LHCN-M2 (cell line): ENCODE data around the gene DNAAF5. TPM values are rescaled to one million over a fixed set of nuclear protein-coding genes. Genes with fewer than 3 reads are reported as not detected.

Experiments
- DNase-seq: peaks from one replicate; pipeline ENCODE4 v3.0.0-alpha.2; 2012; ENCODE audit warnings: low read depth
- total RNA-seq: library from RNA; depleted of rRNA; stranded (reverse); fragments of >200 nt; gene quantifications from 2 replicates; pipeline ENCODE4 v1.2.3, GENCODE V29; 2014; rRNA removed

The DNAAF5 gene
- total RNA-seq, 1 experiment from 2014 or later, result 55.9 TPM

DNA sequence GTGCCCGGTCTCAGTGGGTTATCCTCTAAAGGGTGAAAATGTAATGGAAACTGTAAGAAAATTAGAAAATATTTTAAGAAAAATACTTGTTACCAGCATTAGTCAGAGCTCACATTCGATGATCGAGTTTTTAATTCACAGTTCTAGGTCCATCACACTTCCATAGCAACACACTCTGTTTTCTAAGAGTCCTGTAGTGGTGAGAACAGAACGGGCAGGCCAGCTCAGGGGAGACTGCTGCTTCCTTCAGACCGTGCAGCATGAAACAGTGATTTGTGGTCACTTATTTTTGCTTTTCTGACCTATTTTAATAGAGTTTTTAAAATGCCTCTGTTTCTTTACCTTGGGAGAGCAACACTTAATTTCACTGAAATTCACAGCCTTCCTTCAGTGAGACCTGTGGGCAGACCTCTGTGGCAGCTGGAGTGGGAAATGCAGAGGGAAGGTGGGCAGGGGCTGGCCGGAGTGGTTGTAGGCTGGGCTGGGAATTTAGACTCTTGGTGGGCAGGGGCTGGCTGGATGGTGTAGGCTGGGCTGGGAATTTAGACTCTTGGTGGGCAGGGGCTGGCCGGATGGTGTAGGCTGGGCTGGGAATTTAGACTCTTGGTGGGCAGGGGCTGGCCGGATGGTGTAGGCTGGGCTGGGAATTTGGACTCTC is 107.2 kb downstream of the DNAAF5 start:
- no peak for DNase-seq

DNA sequence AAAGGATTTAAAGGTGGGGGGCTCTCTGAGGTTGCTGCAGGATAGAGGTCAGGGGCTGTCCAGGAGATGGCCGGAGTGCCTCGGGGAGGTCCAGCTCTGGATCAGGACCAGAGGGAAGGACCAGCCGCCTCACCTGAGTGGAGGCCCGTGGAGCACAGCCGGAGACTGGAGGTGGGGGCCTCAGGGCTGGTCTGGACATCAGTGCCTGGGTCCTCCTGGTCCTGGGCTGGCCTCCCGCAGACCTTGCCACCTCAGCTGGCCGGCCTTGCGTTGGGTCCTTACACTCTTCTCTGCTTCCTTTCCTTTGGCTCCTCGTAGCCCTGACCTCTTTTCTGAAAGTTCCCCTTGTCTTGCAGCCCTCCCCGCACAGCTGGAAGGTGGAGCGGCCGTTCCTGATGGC is 107.8 kb downstream of the DNAAF5 start:
- DNase-seq, result no peak

DNA sequence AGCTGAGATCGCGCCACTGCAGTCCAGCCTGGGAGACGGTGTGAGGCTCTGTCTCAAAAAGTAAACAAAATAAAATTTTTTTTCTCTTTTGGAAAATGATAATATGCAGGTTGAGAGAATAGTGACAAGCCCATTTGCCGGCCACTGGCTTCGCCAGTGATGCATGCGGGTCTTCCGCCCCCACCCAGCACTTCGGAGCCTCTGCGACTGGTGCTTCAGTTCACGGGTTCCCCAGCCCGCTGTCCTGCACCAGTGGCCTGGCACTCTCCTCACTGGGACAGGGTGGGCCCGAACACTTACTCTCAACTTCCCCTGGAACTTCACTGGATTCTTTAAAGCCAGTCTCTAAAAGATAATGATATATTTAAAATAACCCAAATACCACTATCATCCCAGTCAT is 108.5 kb downstream of the DNAAF5 start:
- no peak for DNase-seq

DNA sequence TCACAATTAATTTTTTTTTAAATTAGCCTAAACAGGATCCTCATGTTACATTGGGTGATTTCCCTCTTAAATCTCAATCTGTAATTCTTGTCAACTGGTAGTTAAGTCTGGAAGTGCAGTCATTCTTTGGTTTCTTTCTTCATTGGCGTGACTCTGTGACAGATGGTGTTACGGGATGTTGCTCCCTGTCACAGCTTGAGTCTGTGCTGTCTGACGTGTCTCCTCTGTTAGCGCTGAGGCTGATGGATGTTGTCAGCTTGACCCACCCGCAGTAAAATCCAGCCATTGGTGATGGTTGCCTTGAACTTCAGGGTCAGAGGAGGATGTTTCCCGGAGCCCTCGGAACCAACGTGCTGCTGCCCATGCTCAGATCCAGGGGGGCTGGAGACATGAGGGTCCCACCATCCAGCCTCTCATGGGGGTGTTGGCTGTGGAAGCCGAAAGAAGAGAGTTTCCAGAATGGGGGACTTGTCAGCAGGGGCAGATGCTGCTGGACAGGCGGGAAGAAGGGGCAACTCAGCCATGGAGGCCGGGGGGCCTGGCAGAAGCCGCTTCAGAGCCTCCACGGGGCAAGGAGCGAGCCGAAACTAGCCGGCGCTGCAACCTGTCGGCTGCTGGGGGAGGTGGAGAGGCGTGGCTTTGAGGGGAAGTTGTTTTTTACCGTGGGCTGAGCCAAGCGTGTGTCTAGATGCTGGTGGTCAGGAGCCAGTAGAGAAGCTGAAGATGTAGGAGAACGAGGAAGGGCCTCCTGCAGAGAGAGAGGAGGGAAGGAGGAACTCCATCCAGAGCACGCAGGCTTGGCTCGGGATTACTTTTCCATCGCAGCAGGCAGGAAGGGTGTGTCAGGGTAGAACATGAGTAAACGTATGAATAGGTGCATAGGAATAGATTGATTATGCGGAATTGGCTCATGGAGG is 109.2 kb downstream of the DNAAF5 start:
- no peak for DNase-seq

Other genes with a start within 250 kb of the DNAAF5 start
- 33.7 and 37.0 TPM in 2 replicates for gene PDGFA, start 206.9 kb upstream of the DNAAF5 start, total RNA-seq
- gene PRKAR1B, start 582 bp downstream of the DNAAF5 start, total RNA-seq, result 21.0 and 23.0 TPM in 2 replicates
- 144 and 166 TPM in 2 replicates for gene SUN1, start 105.8 kb downstream of the DNAAF5 start, total RNA-seq
- gene GET4, start 149.9 kb downstream of the DNAAF5 start, total RNA-seq, result 28.0 and 33.7 TPM in 2 replicates
- 0.19 and 0.57 TPM in 2 replicates for gene ADAP1, start 228.0 kb downstream of the DNAAF5 start, total RNA-seq
- 6.5 TPM in 2 replicates for gene COX19, start 248.8 kb downstream of the DNAAF5 start, total RNA-seq